ENCODE results near the gene COX14.

COX14 gene

GRCh38 chr12:50162230-50162629 lies 50.2 kb downstream of the COX14 start:
- no peak for DNase-seq

GRCh38 chr12:50164963-50165362 lies 52.9 kb downstream of the COX14 start:
- DNase-seq: no peak

- DNase-seq: no peak
Measured at GRCh38 chr12:50166799-50167048, 54.7 kb downstream of the COX14 start.

GRCh38 chr12:50167049-50167828 lies 55.2 kb downstream of the COX14 start, which contains the start of gene CERS5:
Gene CERS5, minus strand, starts transcription at chr12:50167369. Its CDS starts 72 bp downstream, at chr12:50167297.
- peak; percentile 95 to 98 for DNase-seq
